Vagina (tissue), 2 donors: ENCODE measurements around the gene SPINK7. TPM values are rescaled to one million over a fixed set of nuclear protein-coding genes. Genes with fewer than 3 reads are reported as not detected.
A peak's percentile ranks its signal among the peaks of the same experiment; 100 is the strongest.
"Not testable (repeated sequence)": the region's sequence is repeated elsewhere in the genome, so short reads cannot be mapped to it uniquely, and the experiment has no call there.

ENCODE experiments used
- DNase-seq, 2 donors: peaks; one replicate each; pipeline ENCODE4 v3.0.0-alpha.2; 2017; ENCODE audit errors: extremely low spot score in 2 of 2
- H3K27ac ChIP-seq: fragments of 200-600 bp; sonication (generic); one replicate; pipeline ENCODE4 v1.5.1; 2019
- H3K27me3 ChIP-seq: fragments of 200-600 bp; sonication (generic); one replicate; pipeline ENCODE4 v1.5.1; 2019
- H3K36me3 ChIP-seq, 2 donors: fragments of 200-600 bp; sonication (generic); one replicate each; pipeline ENCODE4 v1.5.1; 2017 to 2019
- H3K4me1 ChIP-seq: fragments of 200-600 bp; sonication (generic); one replicate; pipeline ENCODE4 v1.5.1; 2019
- H3K4me3 ChIP-seq, 2 donors: fragments of 200-600 bp; sonication (generic); 1 replicate in 1 of 2; 2 replicates in 1 of 2; pipeline ENCODE4 v1.5.1; 2016 to 2019
- H3K9me3 ChIP-seq: fragments of 200-600 bp; sonication (generic); one replicate; pipeline ENCODE4 v1.5.1; 2019
- CTCF ChIP-seq, 3 experiments: fragments of 450-650 bp in 2 of 3; fragments of 200-600 bp in 1 of 3; sonication (generic) in 1 of 3; IDR thresholded peaks; one replicate each; pipeline ENCODE4 v1.5.1; 2017 to 2019; ENCODE audit warnings: antibody characterized with exemption in 3 of 3, mild to moderate bottlenecking in 2 of 3, moderate library complexity in 2 of 3
- POLR2A ChIP-seq, 2 donors: fragments of 450-650 bp; IDR thresholded peaks; one replicate each; pipeline ENCODE4 v1.6.1; 2017; ENCODE audit warnings: antibody characterized with exemption in 2 of 2, mild to moderate bottlenecking in 2 of 2, moderate library complexity in 2 of 2
- POLR2AphosphoS5 ChIP-seq, 2 donors: sonication (generic); formaldehyde crosslinking; IDR thresholded peaks; one replicate each; pipeline ENCODE4 v1.9.0; 2017; ENCODE audit warnings: antibody characterized with exemption in 2 of 2, mild to moderate bottlenecking in 2 of 2, low read depth in 1 of 2; ENCODE audit not compliant: insufficient read depth in 1 of 2
- intact Hi-C: fragments of 100-400 bp; cut with DNase I; formaldehyde crosslinking; loops from one replicate; pipeline ENCODE4 v1.15.1; 2023
- total RNA-seq: library from RNA; depleted of rRNA; stranded (reverse); fragments of >200 nt; gene quantifications from one replicate; pipeline ENCODE4 v1.2.3, GENCODE V29; 2016

Gene SPINK7
- total RNA-seq, 1 donor from 2014 or later, result 65.3 TPM

DNA sequence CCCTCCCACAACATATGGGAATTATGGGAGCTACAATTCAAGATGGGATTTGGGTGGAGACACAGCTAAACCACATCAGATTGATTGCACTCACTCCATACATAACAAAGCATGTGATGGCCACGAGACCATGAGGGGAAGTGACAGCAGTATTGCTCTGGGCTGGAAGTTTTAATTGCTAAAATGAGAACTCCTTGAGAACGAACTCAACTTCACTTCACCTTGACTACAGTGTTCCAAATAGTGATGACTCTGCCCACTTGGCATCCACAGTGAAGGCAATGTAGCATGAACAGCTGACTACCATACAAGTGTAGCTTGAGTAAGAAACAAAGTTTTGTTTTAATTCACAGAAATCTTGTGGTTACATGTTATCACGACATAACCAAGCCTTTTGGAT, 739 bp upstream of the SPINK7 start:
- Histone ChIP-seq H3K36me3 (no peaks in the 10 kb centered on the region), H3K9me3 (no peaks in the 10 kb centered on the region), H3K27me3 (no peaks in the 10 kb centered on the region), H3K27ac (no peak overlapping the region), H3K4me3 (no peak overlapping the region), H3K4me1 (no peaks in the 10 kb centered on the region)
- intact Hi-C loops, result no loop called here
- DNase-seq, result no peak
- TF ChIP-seq CTCF (IDR thresholded peaks at IDR 0.05), result no peak
- no peak for TF ChIP-seq POLR2AphosphoS5 (IDR thresholded peaks at IDR 0.05; ENCODE audit: insufficient read depth in 1 of 2, low read depth in 1 of 2)
- no peak for TF ChIP-seq POLR2A (IDR thresholded peaks at IDR 0.05)

DNA sequence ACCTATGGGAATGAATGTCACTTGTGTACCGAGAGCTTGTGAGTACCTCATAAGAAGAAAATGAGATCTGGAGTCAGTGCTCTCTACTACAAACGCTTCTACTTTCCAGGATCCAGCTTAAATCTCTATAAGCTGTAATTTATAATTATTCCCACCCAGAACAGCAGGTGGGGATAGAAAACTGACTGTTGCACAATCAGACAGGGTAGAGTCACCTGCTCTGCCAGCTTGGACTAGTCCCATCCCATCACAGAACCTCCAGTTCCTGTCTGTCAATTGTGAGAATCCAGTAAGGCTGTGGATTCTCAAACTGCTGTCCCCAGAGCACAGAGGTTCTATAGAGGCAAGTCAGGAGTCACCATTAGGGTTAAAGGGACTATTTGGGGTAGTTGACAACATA, 2.0 kb downstream of the SPINK7 start:
- H3K4me1 ChIP-seq, result no peaks in the 10 kb centered on the region
- no peak overlapping the region for H3K4me3 ChIP-seq
- H3K27ac ChIP-seq, result no peak overlapping the region
- H3K9me3 ChIP-seq, result no peaks in the 10 kb centered on the region
- H3K36me3 ChIP-seq, result no peaks in the 10 kb centered on the region
- TF ChIP-seq POLR2AphosphoS5 (IDR thresholded peaks at IDR 0.05; ENCODE audit: insufficient read depth in 1 of 2, low read depth in 1 of 2) (no peak), POLR2A (IDR thresholded peaks at IDR 0.05) (no peak), CTCF (IDR thresholded peaks at IDR 0.05) (no peak)
- DNase-seq, result no peak
- intact Hi-C loops, result no loop called here
- H3K27me3 ChIP-seq, result no peaks in the 10 kb centered on the region

GRCh38 chr5:148314731-148315130, 2.5 kb downstream of the SPINK7 start:
- Histone ChIP-seq H3K27ac (no peak overlapping the region), H3K4me1 (no peaks in the 10 kb centered on the region), H3K9me3 (no peaks in the 10 kb centered on the region)

GRCh38 chr5:148320011-148320963, 8.1 kb downstream of the SPINK7 start:
- DNase-seq, H3K9me3 ChIP-seq, H3K27ac ChIP-seq, H3K4me1 ChIP-seq, H3K36me3 ChIP-seq, H3K27me3 ChIP-seq, intact Hi-C loops: not testable (repeated sequence)
- H3K4me3 ChIP-seq, result peak overlapping the region; percentile 3 to 41

More at GRCh38 chr5:148314731-148315130, 2.5 kb downstream of the SPINK7 start:
- Histone ChIP-seq H3K36me3 (no peaks in the 10 kb centered on the region), H3K4me3 (no peak overlapping the region), H3K27me3 (no peaks in the 10 kb centered on the region)
- DNase-seq, result no peak
- intact Hi-C loops, result no loop called here
- TF ChIP-seq POLR2A (IDR thresholded peaks at IDR 0.05), result no peak
- no peak for TF ChIP-seq CTCF (IDR thresholded peaks at IDR 0.05)
- no peak for TF ChIP-seq POLR2AphosphoS5 (IDR thresholded peaks at IDR 0.05; ENCODE audit: insufficient read depth in 1 of 2, low read depth in 1 of 2)

- DNase-seq, result no peak
- Histone ChIP-seq H3K36me3 (no peaks in the 10 kb centered on the region), H3K4me1 (no peaks in the 10 kb centered on the region), H3K4me3 (no peak overlapping the region), H3K27me3 (no peaks in the 10 kb centered on the region), H3K9me3 (no peaks in the 10 kb centered on the region), H3K27ac (no peak overlapping the region)
- intact Hi-C loops, result no loop called here
- TF ChIP-seq POLR2AphosphoS5 (IDR thresholded peaks at IDR 0.05; ENCODE audit: insufficient read depth in 1 of 2, low read depth in 1 of 2) (no peak), POLR2A (IDR thresholded peaks at IDR 0.05) (no peak)
Measured at GRCh38 chr5:148333262-148333849, 21.1 kb downstream of the SPINK7 start.

- no peak within 1 kb of the TSS for H3K27ac ChIP-seq
- no peaks in the 10 kb centered on the region for H3K9me3 ChIP-seq
- intact Hi-C loops, result no loop called here
- H3K27me3 ChIP-seq, result no peaks in the 10 kb centered on the region
- no peak for DNase-seq
- TF ChIP-seq POLR2A (IDR thresholded peaks at IDR 0.05), result no peak
- no peak for TF ChIP-seq POLR2AphosphoS5 (IDR thresholded peaks at IDR 0.05; ENCODE audit: insufficient read depth in 1 of 2, low read depth in 1 of 2)
- no peak for TF ChIP-seq CTCF (IDR thresholded peaks at IDR 0.05)
- no peaks in the 10 kb centered on the region for H3K4me1 ChIP-seq
- H3K4me3 ChIP-seq, result no peak within 1 kb of the TSS
- H3K36me3 ChIP-seq, result no peaks in the 10 kb centered on the region
Measured at GRCh38 chr5:148335259-148335658, 23.0 kb downstream of the SPINK7 start, which contains the start of gene SPINK9. Gene SPINK9, plus strand, starts transcription at chr5:148335559. Its CDS starts 55 bp downstream, at chr5:148335614.
